HuH-7 (cell line): ENCODE measurements around the gene FAM151B.
"Not testable (repeated sequence)": the region's sequence is repeated elsewhere in the genome, so short reads cannot be mapped to it uniquely, and the experiment has no call there.

ENCODE experiments used
- DNase-seq: peaks from one replicate; pipeline ENCODE4 v3.0.0; 2011; ENCODE audit warnings: low spot score

FAM151B gene

GRCh38 chr5:80504833-80505232 is 16.9 kb downstream of the FAM151B start:
- DNase-seq, result no peak

- no peak for DNase-seq
These were observed 19.8 kb downstream of the FAM151B start for GRCh38 chr5:80507663-80508062.

- DNase-seq, result no peak
These were observed 20.9 kb downstream of the FAM151B start for GRCh38 chr5:80508844-80509243.

GRCh38 chr5:80509362-80509761 is 21.5 kb downstream of the FAM151B start:
- DNase-seq, result no peak

- DNase-seq, result no peak
These were observed 28.9 kb downstream of the FAM151B start for GRCh38 chr5:80516826-80517225.

- DNase-seq, result no peak
These were observed 52.8 kb downstream of the FAM151B start for GRCh38 chr5:80540691-80541090.

GRCh38 chr5:80541392-80541791 is 53.5 kb downstream of the FAM151B start:
- no peak for DNase-seq

GRCh38 chr5:80554646-80555045 is 66.7 kb downstream of the FAM151B start:
- DNase-seq, result no peak

- no peak for DNase-seq
These were observed 67.2 kb downstream of the FAM151B start for GRCh38 chr5:80555099-80555498.

GRCh38 chr5:80559244-80559643 is 71.3 kb downstream of the FAM151B start:
- DNase-seq, result no peak

- DNase-seq, result no peak
These were observed 77.4 kb downstream of the FAM151B start for GRCh38 chr5:80565330-80565729.

GRCh38 chr5:80566711-80567259 is 78.9 kb downstream of the FAM151B start:
- no peak for DNase-seq

GRCh38 chr5:80568251-80568650 is 80.4 kb downstream of the FAM151B start:
- no peak for DNase-seq

- DNase-seq, result no peak
These were observed 81.4 kb downstream of the FAM151B start for GRCh38 chr5:80569086-80569960.

- peak; percentile 50 for DNase-seq
These were observed 82.3 kb downstream of the FAM151B start, which contains the start of gene ANKRD34B for GRCh38 chr5:80569961-80570786. TSS of gene ANKRD34B (minus strand) at chr5:80570280. CDS start at chr5:80560019, 10,261 bp downstream.

- no peak for DNase-seq
These were observed 85.2 kb downstream of the FAM151B start for GRCh38 chr5:80573062-80573461.

GRCh38 chr5:80576383-80576782 is 88.5 kb downstream of the FAM151B start:
- no peak for DNase-seq

- DNase-seq, result no peak
These were observed 89.8 kb downstream of the FAM151B start for GRCh38 chr5:80577707-80578106.

- no peak for DNase-seq
These were observed 91.2 kb downstream of the FAM151B start for GRCh38 chr5:80579050-80579449.

- DNase-seq, result not testable (repeated sequence)
These were observed 92.4 kb downstream of the FAM151B start for GRCh38 chr5:80580291-80580690.

GRCh38 chr5:80584770-80585169 is 96.9 kb downstream of the FAM151B start:
- no peak for DNase-seq

GRCh38 chr5:80588858-80589540 is 101.1 kb downstream of the FAM151B start:
- DNase-seq, result no peak
